Measurements from ENCODE around the gene ZNF112. TPM values are rescaled to one million over a fixed set of nuclear protein-coding genes. Genes with fewer than 3 reads are reported as not detected.

Gene ZNF112
- polyA plus RNA-seq, 3 donors = 13.1 to 15.8 (median 14.3) TPM

GRCh38 chr19:44284968-44285367 is 71.5 kb downstream of the ZNF112 start:
- no peak for DNase-seq (ENCODE audit: low read depth in 3 of 3, low spot score in 2 of 3)

GRCh38 chr19:44282846-44283245 is 73.6 kb downstream of the ZNF112 start:
- DNase-seq (ENCODE audit: low read depth in 3 of 3, low spot score in 2 of 3) = no peak

GRCh38 chr19:44280916-44281315 is 75.6 kb downstream of the ZNF112 start:
- DNase-seq (ENCODE audit: low read depth in 3 of 3, low spot score in 2 of 3) = no peak

- no peak for DNase-seq (ENCODE audit: low read depth in 3 of 3, low spot score in 2 of 3)
These were observed 78.2 kb downstream of the ZNF112 start for GRCh38 chr19:44278181-44278690.

GRCh38 chr19:44277331-44277730 is 79.1 kb downstream of the ZNF112 start:
- no peak for DNase-seq (ENCODE audit: low read depth in 3 of 3, low spot score in 2 of 3)

Other genes starting within 250 kb of the ZNF112 start
- 10 to 100 TPM; 10.9 to 12.1 (median 11.2) TPM for gene ZNF225, start 243.3 kb downstream of the ZNF112 start, polyA plus RNA-seq (ENCODE audit: insufficient read length in 3 of 3)
- gene ZNF234, start 215.1 kb downstream of the ZNF112 start, polyA plus RNA-seq (ENCODE audit: insufficient read length in 3 of 3) = 10 to 100 TPM; 13.1 to 14.6 (median 13.5) TPM
- 10 to 100 TPM; 28.4 to 31.2 (median 30.0) TPM for gene ZNF226, start 191.6 kb downstream of the ZNF112 start, polyA plus RNA-seq (ENCODE audit: insufficient read length in 3 of 3)
- gene ZNF227, start 144.1 kb downstream of the ZNF112 start, polyA plus RNA-seq (ENCODE audit: insufficient read length in 3 of 3) = 10 to 100 TPM; 26.7 to 29.8 (median 29.8) TPM
- gene ZNF233, start 96.8 kb downstream of the ZNF112 start, polyA plus RNA-seq (ENCODE audit: insufficient read length in 3 of 3) = 1 to 10 TPM; 6.4 to 7.3 (median 7.3) TPM
- 10 to 100 TPM; 12.5 to 14.6 (median 13.2) TPM for gene ZNF235, start 51.7 kb downstream of the ZNF112 start, polyA plus RNA-seq (ENCODE audit: insufficient read length in 3 of 3)
- gene ZNF285, start 44.9 kb upstream of the ZNF112 start, polyA plus RNA-seq (ENCODE audit: insufficient read length in 3 of 3) = 10 to 100 TPM; 10.7 to 13.6 (median 13.0) TPM
- 10 to 100 TPM; 13.6 to 16.3 (median 15.7) TPM for gene ZNF229, start 91.8 kb upstream of the ZNF112 start, polyA plus RNA-seq (ENCODE audit: insufficient read length in 3 of 3)
- gene ZNF180, start 143.8 kb upstream of the ZNF112 start, polyA plus RNA-seq (ENCODE audit: insufficient read length in 3 of 3) = 10 to 100 TPM; 15.2 to 16.9 (median 16.3) TPM
- gene CEACAM20, start 173.0 kb upstream of the ZNF112 start, polyA plus RNA-seq (ENCODE audit: insufficient read length in 3 of 3) = not detected